Tibial artery (tissue), 4 donors: ENCODE measurements around the gene NAA10.

Source experiments
- DNase-seq, 2 donors: peaks; one replicate each; pipeline ENCODE4 v3.0.0-alpha.2; 2019
- H3K27ac ChIP-seq, 2 donors: fragments of 200-600 bp; sonication (generic) in 1 of 2; 1 replicate in 1 of 2; 2 replicates in 1 of 2; pipeline ENCODE4 v1.5.1; 2018 to 2019; ENCODE audit warnings: mild to moderate bottlenecking in 1 of 2
- H3K27me3 ChIP-seq, 2 donors: fragments of 200-600 bp; sonication (generic) in 1 of 2; one replicate each; pipeline versions ENCODE4 v1.5.1 to v1.6.0; 2016 to 2019
- H3K36me3 ChIP-seq, 3 donors: fragments of 200-600 bp; sonication (generic) in 2 of 3; one replicate each; pipeline ENCODE4 v1.5.1; 2016 to 2019; ENCODE audit warnings: mild to moderate bottlenecking in 2 of 3
- H3K4me1 ChIP-seq, 4 donors: fragments of 200-600 bp; sonication (generic) in 2 of 4; 1 replicate in 3 of 4; 2 replicates in 1 of 4; pipeline ENCODE4 v1.5.1; 2016 to 2019
- H3K4me3 ChIP-seq, 2 donors: fragments of 200-600 bp; sonication (generic) in 1 of 2; 1 replicate in 1 of 2; 2 replicates in 1 of 2; pipeline ENCODE4 v1.5.1; 2018 to 2019; ENCODE audit warnings: mild to moderate bottlenecking in 2 of 2
- H3K9me3 ChIP-seq, 3 donors: fragments of 200-600 bp; sonication (generic) in 1 of 3; one replicate each; pipeline ENCODE4 v1.5.1; 2016 to 2019
- CTCF ChIP-seq, 2 experiments: fragments of 200-600 bp in 1 of 2; fragments of 450-650 bp in 1 of 2; IDR thresholded peaks; one replicate each; pipeline ENCODE4 v1.5.1; 2017 to 2019; ENCODE audit warnings: antibody characterized with exemption in 2 of 2, mild to moderate bottlenecking in 1 of 2, moderate library complexity in 1 of 2
- intact Hi-C: fragments of 100-400 bp; cut with DNase I; formaldehyde crosslinking; loops from one replicate; pipeline ENCODE4 v1.15.0; 2023; ENCODE audit warnings: low total_unique reads

The NAA10 gene

GRCh38 chrX:153909024-153909979 lies 25.5 kb downstream of the NAA10 start:
- TF ChIP-seq CTCF (IDR thresholded peaks at IDR 0.05) = no peak
- H3K4me3 ChIP-seq = no peak overlapping the region
- H3K27ac ChIP-seq = no peak overlapping the region
- H3K27me3 ChIP-seq = no peaks in the 10 kb centered on the region
- no peaks in the 10 kb centered on the region for H3K36me3 ChIP-seq
- H3K9me3 ChIP-seq = no peaks in the 10 kb centered on the region
- H3K4me1 ChIP-seq = peaks cover 0 to 4% (median 0%) of the 10 kb centered on the region in 4 donors
- intact Hi-C loops = no loop called here
- DNase-seq = no peak

DNA sequence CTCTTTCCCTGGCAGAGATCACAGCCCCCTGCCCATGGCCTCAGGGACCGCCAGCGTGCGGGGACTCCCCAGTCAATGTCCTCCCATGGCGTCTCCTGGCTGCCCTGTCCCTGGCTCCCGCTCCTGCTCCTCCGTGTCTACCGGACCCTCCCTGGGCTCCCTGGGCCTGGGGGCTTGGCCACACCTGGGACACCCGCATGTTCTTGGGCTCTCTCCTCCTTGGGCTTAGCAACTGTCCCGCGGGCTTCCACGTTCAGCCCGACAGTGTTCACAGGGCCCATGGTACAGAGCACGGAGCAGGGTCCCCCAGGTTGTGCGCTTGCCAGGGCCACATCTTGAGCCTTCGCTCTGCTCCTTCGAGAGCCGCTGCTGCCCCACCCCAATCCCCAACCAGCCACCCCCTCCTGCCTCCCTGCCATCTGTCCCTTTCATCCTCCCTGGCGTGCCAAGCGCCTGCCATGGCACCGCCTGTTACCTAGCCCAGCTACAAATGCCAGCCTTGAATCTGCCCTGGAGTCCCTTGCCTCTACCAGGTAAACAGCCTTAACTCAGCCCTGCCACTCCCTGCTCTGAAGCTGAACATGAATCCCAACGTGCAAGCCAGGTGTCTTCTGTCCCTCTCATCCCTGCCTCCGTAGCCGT lies 26.5 kb downstream of the NAA10 start:
- Histone ChIP-seq H3K36me3 (no peaks in the 10 kb centered on the region), H3K27ac (no peak overlapping the region), H3K4me1 (peaks cover 0 to 11% (median 0%) of the 10 kb centered on the region in 4 donors), H3K27me3 (no peaks in the 10 kb centered on the region), H3K9me3 (no peaks in the 10 kb centered on the region), H3K4me3 (no peak overlapping the region)
- no peak for DNase-seq
- intact Hi-C loops = no loop called here
- no peak for TF ChIP-seq CTCF (IDR thresholded peaks at IDR 0.05)

- H3K4me3 ChIP-seq = no peak overlapping the region
- DNase-seq = no peak
- H3K27ac ChIP-seq = no peak overlapping the region
- TF ChIP-seq CTCF (IDR thresholded peaks at IDR 0.05) = no peak
- H3K4me1 ChIP-seq = peaks cover 0 to 11% (median 0%) of the 10 kb centered on the region in 4 donors
- H3K27me3 ChIP-seq = no peaks in the 10 kb centered on the region
- H3K36me3 ChIP-seq = no peaks in the 10 kb centered on the region
- no peaks in the 10 kb centered on the region for H3K9me3 ChIP-seq
- intact Hi-C loops = no loop called here
Measured at GRCh38 chrX:153907456-153907855, 27.4 kb downstream of the NAA10 start.

DNA sequence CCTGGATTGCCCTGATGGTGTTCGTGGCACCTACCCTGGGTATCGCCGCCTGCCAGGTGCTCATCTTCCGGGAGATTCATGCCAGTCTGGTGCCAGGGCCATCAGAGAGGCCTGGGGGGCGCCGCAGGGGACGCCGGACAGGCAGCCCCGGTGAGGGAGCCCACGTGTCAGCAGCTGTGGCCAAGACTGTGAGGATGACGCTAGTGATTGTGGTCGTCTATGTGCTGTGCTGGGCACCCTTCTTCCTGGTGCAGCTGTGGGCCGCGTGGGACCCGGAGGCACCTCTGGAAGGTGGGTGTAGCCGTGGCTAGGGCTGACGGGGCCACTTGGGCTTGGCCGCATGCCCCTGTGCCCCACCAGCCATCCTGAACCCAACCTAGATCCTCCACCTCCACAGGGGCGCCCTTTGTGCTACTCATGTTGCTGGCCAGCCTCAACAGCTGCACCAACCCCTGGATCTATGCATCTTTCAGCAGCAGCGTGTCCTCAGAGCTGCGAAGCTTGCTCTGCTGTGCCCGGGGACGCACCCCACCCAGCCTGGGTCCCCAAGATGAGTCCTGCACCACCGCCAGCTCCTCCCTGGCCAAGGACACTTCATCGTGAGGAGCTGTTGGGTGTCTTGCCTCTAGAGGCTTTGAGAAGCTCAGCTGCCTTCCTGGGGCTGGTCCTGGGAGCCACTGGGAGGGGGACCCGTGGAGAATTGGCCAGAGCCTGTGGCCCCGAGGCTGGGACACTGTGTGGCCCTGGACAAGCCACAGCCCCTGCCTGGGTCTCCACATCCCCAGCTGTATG lies 28.5 kb downstream of the NAA10 start:
- no peak for DNase-seq
- H3K9me3 ChIP-seq = no peaks in the 10 kb centered on the region
- no peak for TF ChIP-seq CTCF (IDR thresholded peaks at IDR 0.05)
- no peak overlapping the region for H3K27ac ChIP-seq
- H3K4me1 ChIP-seq = peaks cover 0 to 11% (median 0%) of the 10 kb centered on the region in 4 donors
- no peaks in the 10 kb centered on the region for H3K36me3 ChIP-seq
- H3K4me3 ChIP-seq = no peak overlapping the region
- intact Hi-C loops = no loop called here
- no peaks in the 10 kb centered on the region for H3K27me3 ChIP-seq

- H3K36me3 ChIP-seq = no peaks in the 10 kb centered on the region
- H3K4me1 ChIP-seq = peaks cover 0 to 16% (median 0%) of the 10 kb centered on the region in 4 donors
- no peaks in the 10 kb centered on the region for H3K27me3 ChIP-seq
- TF ChIP-seq CTCF (IDR thresholded peaks at IDR 0.05) = no peak
- H3K9me3 ChIP-seq = no peaks in the 10 kb centered on the region
- H3K27ac ChIP-seq = no peak overlapping the region
- H3K4me3 ChIP-seq = no peak overlapping the region
- intact Hi-C loops = no loop called here
- no peak for DNase-seq
Measured at GRCh38 chrX:153905481-153906095, 29.2 kb downstream of the NAA10 start.
